ENCODE results near the gene LRRC41.
A peak's percentile ranks its signal among the peaks of the same experiment; 100 is the strongest.

Gene LRRC41

DNA sequence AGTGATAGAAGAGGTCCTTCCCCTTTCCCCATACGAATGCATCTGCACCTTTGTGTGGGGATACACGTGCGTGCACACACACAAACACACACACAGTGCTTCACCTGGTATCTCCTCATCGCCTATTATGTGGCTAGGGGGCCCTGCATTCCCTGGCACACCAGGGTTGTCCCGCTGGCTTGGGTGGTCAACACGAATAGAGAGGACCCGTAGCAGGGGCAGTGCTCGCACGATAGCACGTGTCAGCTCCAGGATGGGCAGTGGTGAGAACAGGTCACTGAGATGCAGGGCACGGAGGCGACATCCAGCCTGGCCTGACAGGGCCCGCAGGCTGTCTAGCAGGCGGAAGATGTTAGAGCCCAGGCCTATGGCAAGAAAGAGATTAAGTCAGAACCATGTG, 22.4 kb downstream of the LRRC41 start:
- H3K4me3 Mint-ChIP-seq: no peak overlapping the region
- no peak overlapping the region for H3K27ac Mint-ChIP-seq
- H3K27me3 Mint-ChIP-seq: no peaks in the 10 kb centered on the region
- H3K4me1 Mint-ChIP-seq: no peaks in the 10 kb centered on the region
- no peak for ATAC-seq
- no peaks in the 10 kb centered on the region for H3K9me3 Mint-ChIP-seq
- peaks cover 65% of the 10 kb centered on the region for H3K36me3 Mint-ChIP-seq

- Mint-ChIP-seq H3K4me3 (no peak overlapping the region), H3K36me3 (peaks cover 61% of the 10 kb centered on the region), H3K27ac (no peak overlapping the region), H3K4me1 (no peaks in the 10 kb centered on the region), H3K27me3 (no peaks in the 10 kb centered on the region), H3K9me3 (no peaks in the 10 kb centered on the region)
- no peak for ATAC-seq
Observed at GRCh38 chr1:46280092-46280491, 23.3 kb downstream of the LRRC41 start.

DNA sequence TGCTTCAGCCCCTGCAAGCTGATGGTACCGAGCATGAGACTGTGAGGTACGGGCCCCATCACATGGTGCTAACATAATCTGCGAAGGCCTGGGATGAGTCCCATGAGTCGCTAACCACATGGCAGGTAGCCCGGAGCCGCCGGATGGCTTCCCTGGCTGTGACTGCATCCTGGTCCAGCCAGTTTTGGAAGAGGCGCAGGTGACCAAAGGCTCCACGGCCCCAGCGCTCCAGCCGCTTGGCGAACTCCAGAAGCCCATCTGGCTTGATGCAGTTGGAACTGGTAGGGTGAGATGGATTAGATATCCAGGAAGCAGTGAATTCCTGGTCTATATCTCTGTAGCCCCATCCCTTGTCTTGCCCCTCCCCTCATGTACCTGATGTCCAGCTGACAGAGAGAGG, 24.6 kb downstream of the LRRC41 start:
- no peak overlapping the region for H3K4me3 Mint-ChIP-seq
- no peaks in the 10 kb centered on the region for H3K4me1 Mint-ChIP-seq
- H3K36me3 Mint-ChIP-seq: peaks cover 49% of the 10 kb centered on the region
- H3K27ac Mint-ChIP-seq: no peak overlapping the region
- no peaks in the 10 kb centered on the region for H3K9me3 Mint-ChIP-seq
- ATAC-seq: no peak
- no peaks in the 10 kb centered on the region for H3K27me3 Mint-ChIP-seq

- peaks cover 40% of the 10 kb centered on the region for H3K36me3 Mint-ChIP-seq
- no peak for ATAC-seq
- no peaks in the 10 kb centered on the region for H3K27me3 Mint-ChIP-seq
- no peaks in the 10 kb centered on the region for H3K4me1 Mint-ChIP-seq
- H3K9me3 Mint-ChIP-seq: no peaks in the 10 kb centered on the region
- H3K27ac Mint-ChIP-seq: no peak overlapping the region
- H3K4me3 Mint-ChIP-seq: no peak overlapping the region
Observed at GRCh38 chr1:46277658-46278373, 25.6 kb downstream of the LRRC41 start.

DNA sequence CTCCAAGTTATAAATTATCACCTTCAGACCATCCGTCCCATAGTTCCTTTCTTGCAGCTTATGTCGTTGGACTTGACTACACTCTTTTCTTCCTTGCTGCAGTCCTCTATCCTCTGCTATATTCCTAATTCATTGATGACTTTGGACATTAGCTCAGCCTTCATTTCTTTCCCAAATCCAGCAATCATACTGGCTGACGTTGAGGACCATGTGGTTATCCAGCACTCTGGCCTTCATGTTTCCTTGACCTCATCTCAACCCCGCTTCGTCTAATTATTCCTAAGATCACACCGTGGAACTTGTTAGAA, 28.4 kb downstream of the LRRC41 start:
- Mint-ChIP-seq H3K4me3 (no peak overlapping the region), H3K27me3 (no peaks in the 10 kb centered on the region), H3K9me3 (no peaks in the 10 kb centered on the region), H3K4me1 (no peaks in the 10 kb centered on the region), H3K36me3 (peaks cover 21% of the 10 kb centered on the region), H3K27ac (no peak overlapping the region)
- no peak for ATAC-seq

DNA sequence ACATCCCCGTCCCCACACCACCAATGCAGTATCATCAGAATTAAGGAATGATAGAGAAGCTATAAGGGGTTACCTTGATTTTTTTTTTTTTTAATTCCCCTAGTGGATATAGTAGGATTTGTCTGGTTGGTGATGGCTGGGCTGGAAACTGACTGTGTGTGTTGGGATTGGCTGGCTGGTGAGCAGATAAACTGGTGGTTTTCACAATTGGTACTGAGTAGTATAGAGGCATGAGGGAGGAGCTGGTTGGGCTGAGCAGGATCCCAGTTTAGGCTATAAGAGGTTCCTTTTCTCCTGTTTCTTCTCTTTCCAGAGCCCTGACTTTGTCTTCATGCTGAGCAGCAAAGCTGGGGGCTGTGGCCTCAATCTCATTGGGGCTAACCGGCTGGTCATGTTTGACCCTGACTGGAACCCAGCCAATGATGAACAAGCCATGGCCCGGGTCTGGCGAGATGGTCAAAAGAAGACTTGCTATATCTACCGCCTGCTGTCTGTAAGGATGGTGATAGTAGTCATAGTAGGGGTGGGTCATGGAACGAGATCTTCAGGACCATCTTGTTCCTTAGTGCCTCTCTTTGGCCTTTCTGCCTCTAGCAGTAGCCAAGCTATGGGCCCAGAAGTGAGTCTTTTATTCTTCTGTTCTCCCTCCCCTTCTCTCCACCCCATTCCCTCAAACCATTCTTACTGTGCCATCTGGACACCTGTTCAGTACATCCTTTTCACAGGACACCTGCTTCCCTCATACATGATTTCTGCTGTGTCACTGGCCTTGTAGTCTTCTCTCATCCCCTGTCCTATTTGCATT, 29.0 kb downstream of the LRRC41 start:
- no peaks in the 10 kb centered on the region for H3K27me3 Mint-ChIP-seq
- H3K9me3 Mint-ChIP-seq: no peaks in the 10 kb centered on the region
- no peak overlapping the region for H3K4me3 Mint-ChIP-seq
- peaks cover 21% of the 10 kb centered on the region for H3K36me3 Mint-ChIP-seq
- no peak for ATAC-seq
- no peak overlapping the region for H3K27ac Mint-ChIP-seq
- no peaks in the 10 kb centered on the region for H3K4me1 Mint-ChIP-seq

- Mint-ChIP-seq H3K27me3 (no peaks in the 10 kb centered on the region), H3K4me3 (no peak overlapping the region), H3K27ac (no peak overlapping the region), H3K4me1 (no peaks in the 10 kb centered on the region), H3K9me3 (no peaks in the 10 kb centered on the region), H3K36me3 (peaks cover 14% of the 10 kb centered on the region)
- no peak for ATAC-seq
Observed at GRCh38 chr1:46268578-46268977, 34.8 kb downstream of the LRRC41 start.

DNA sequence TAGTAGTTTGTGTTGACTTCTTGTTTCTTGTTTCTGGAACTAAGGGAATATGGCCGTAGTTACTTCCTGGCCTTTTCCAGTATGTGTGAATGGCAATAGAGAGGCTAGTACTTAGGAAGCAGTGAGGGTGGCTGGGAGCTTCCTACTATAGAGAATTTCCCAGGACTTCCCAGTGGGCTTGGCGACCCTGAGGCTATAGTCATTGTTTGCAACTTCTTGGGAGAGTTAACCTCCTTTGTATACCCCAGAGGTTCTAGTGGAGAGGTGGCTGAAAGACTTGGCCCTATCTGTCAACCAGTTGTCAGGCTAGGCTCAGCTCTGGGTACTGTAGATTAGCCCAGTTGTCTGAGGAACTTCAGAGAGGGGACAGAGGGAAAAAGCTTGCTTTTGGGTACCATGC, 40.3 kb downstream of the LRRC41 start:
- H3K27me3 Mint-ChIP-seq: no peaks in the 10 kb centered on the region
- no peak overlapping the region for H3K4me3 Mint-ChIP-seq
- H3K36me3 Mint-ChIP-seq: peaks cover 26% of the 10 kb centered on the region
- ATAC-seq: no peak
- no peaks in the 10 kb centered on the region for H3K4me1 Mint-ChIP-seq
- no peaks in the 10 kb centered on the region for H3K9me3 Mint-ChIP-seq
- no peak overlapping the region for H3K27ac Mint-ChIP-seq

- no peaks in the 10 kb centered on the region for H3K4me1 Mint-ChIP-seq
- no peaks in the 10 kb centered on the region for H3K27me3 Mint-ChIP-seq
- no peak for ATAC-seq
- H3K27ac Mint-ChIP-seq: no peak overlapping the region
- H3K9me3 Mint-ChIP-seq: no peaks in the 10 kb centered on the region
- H3K36me3 Mint-ChIP-seq: peaks cover 26% of the 10 kb centered on the region
- H3K4me3 Mint-ChIP-seq: no peak overlapping the region
Observed at GRCh38 chr1:46262508-46262907, 40.9 kb downstream of the LRRC41 start.

DNA sequence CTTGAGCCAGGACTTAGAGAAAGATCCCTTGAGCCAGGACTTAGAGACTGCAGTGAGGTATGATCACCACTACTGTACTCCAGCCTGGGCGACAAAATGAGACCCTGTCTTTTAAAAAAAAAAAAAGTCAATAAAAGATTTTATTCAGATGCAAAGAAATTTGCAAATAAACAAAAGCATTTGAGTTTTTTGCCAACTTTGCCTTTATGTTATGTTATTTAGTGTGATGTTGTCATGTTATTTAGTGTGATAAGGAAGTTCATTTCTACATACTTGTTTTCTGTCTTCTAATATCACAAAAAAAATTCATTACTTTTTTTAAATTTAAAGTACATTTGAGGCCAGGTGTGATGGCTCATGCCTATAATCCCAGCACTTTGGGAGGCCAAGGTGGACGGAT, 46.9 kb downstream of the LRRC41 start:
- Mint-ChIP-seq H3K4me3 (no peak overlapping the region), H3K4me1 (no peaks in the 10 kb centered on the region), H3K36me3 (peaks cover 25% of the 10 kb centered on the region), H3K27me3 (no peaks in the 10 kb centered on the region), H3K9me3 (no peaks in the 10 kb centered on the region), H3K27ac (no peak overlapping the region)
- no peak for ATAC-seq

GRCh38 chr1:46254668-46255067, 48.7 kb downstream of the LRRC41 start:
- H3K9me3 Mint-ChIP-seq: no peaks in the 10 kb centered on the region

DNA sequence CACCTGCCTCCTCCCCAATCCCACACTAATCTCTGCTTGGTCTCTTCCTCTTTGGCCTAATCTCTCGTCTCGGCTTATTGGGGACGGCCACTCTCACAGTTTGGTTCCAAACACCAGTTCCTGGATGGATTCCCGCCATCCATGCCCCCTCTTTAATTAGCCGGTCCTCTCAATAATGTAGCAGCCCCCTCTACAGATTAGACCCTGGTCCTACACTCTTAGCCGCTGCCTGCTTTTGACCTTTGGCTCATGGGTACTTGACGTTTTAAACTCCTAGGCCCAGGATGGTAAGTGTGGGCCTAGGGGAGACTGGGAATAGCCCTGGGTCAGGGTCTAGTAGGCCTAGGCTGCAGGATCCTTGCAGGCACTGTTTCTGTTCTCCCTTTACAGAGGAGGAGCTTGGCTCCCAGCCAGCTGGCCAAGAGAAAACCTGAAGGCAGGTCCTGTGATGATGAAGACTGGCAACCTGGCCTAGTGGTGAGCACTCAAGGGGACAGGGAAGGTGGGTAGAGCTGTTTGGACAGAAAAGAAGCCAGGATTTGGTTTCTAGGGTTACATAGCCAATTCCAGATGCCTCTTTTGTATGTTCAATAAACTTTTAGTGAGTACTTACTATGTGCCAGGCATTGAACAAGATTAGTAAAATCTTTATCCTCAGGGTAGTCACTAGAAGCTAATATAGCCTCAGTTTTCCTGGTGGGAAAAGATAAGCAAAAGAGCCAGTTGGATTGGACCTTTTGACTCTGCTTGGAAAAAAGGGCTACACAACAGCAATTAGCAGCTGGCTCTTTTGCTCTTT, 55.1 kb downstream of the LRRC41 start:
- no peaks in the 10 kb centered on the region for H3K9me3 Mint-ChIP-seq
- ATAC-seq: no peak
- H3K27ac Mint-ChIP-seq: peak overlapping the region; percentile 81
- H3K4me1 Mint-ChIP-seq: peaks cover 18% of the 10 kb centered on the region
- peak overlapping the region; percentile 96 for H3K4me3 Mint-ChIP-seq
- peaks cover 9% of the 10 kb centered on the region for H3K36me3 Mint-ChIP-seq
- H3K27me3 Mint-ChIP-seq: no peaks in the 10 kb centered on the region

More at GRCh38 chr1:46254668-46255067, 48.7 kb downstream of the LRRC41 start:
- Mint-ChIP-seq H3K36me3 (peaks cover 9% of the 10 kb centered on the region), H3K27me3 (no peaks in the 10 kb centered on the region), H3K4me1 (no peaks in the 10 kb centered on the region), H3K27ac (no peak overlapping the region), H3K4me3 (no peak overlapping the region)
- no peak for ATAC-seq

DNA sequence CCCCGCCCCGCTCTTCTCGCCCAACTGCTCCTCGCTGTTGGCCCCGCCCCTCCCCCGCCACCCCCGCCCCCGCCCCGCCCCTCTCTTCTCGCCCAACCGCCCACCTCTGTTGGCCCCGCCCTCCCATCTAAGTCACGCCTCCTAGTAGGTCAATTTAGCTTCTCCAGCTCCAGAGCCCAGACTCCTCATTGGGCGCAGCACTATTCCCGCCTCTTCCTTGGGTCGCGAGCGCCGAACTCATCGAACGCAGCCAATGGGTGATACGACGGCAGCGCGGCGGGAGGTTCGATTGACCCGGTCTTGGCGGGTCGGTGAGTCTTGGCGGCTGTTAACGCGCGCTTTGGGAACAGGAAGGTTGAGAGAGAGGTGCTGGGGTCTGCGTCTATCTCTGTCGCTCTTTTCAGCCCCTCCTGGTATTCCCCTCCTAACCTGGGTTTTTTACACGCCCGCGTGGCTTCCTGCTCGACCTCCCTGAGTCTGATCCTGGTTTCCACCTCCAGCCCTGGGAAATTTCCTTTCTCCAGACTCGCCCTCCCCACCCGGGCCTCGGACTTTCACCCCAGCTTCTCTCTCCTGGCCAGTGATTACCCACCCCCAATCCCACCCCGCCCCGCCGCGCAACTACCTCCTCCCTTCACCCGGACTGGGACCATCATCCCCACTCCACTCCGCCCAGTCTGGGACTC, 55.8 kb downstream of the LRRC41 start, which contains the start of gene RAD54L:
Gene RAD54L, plus strand, starts transcription at position 328 of the 686 bp plus-strand sequence. CDS start 643 bp downstream, outside the sequence.
- H3K9me3 Mint-ChIP-seq: no peaks in the 10 kb centered on the region
- peak within 1 kb of the TSS; percentile 96 for H3K4me3 Mint-ChIP-seq
- H3K4me1 Mint-ChIP-seq: peaks cover 18% of the 10 kb centered on the region
- H3K36me3 Mint-ChIP-seq: peaks cover 8% of the 10 kb centered on the region
- peak; percentile 96 for ATAC-seq
- no peaks in the 10 kb centered on the region for H3K27me3 Mint-ChIP-seq
- peak within 1 kb of the TSS; percentile 81 for H3K27ac Mint-ChIP-seq

GRCh38 chr1:46246548-46247435, 56.6 kb downstream of the LRRC41 start:
- ATAC-seq: peak; percentile 84
- Mint-ChIP-seq H3K9me3 (no peaks in the 10 kb centered on the region), H3K27me3 (no peaks in the 10 kb centered on the region), H3K36me3 (no peaks in the 10 kb centered on the region), H3K4me3 (peak overlapping the region; percentile 96), H3K27ac (peak overlapping the region; percentile 81), H3K4me1 (peaks cover 18% of the 10 kb centered on the region)
